Measurements from ENCODE around the gene CIP2A.

GRCh38 chr3:108525256-108525655 is 64.0 kb downstream of the CIP2A start:
- TF ChIP-seq CTCF (IDR thresholded peaks at IDR 0.05) = no peak
- no peak for TF ChIP-seq EZH2phosphoT487 (IDR thresholded peaks at IDR 0.05)
